Testis (tissue), 2 donors: ENCODE data around the gene ARSI.

Experiments
- POLR2A ChIP-seq: fragments of 450-650 bp; IDR thresholded peaks from one replicate; pipeline ENCODE4 v1.6.1; 2017; ENCODE audit warnings: antibody characterized with exemption, mild to moderate bottlenecking, moderate library complexity
- TF ChIP-seq, protein P1 (sequence below), 3 experiments: fragments of 450-650 bp in 2 of 3; fragments of 200-600 bp in 1 of 3; sonication (generic) in 1 of 3; IDR thresholded peaks; one replicate each; pipeline ENCODE4 v1.5.1; 2016 to 2019; ENCODE audit warnings: antibody characterized with exemption in 3 of 3, mild to moderate bottlenecking in 2 of 3, moderate library complexity in 1 of 3

DNA sequence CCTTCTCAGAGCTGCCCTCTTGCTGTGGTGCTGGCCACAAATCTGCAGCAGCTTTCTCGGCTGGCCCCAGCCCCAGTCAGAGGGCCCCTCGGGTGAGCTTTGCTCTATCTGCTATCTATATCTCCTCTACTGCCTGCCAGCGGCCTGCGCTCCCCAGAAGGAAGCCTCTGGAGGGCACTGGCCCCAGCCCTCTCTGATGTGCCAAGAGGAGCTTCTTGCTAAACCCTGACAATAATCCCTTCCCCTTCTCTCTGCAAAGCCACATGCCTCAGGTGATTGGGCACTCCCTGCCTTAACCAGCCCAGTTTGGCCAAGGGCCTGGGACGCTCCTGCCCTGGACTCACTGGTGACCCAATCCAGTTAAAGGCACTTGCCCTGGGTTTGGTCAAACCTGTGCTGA, 55.9 kb downstream of the ARSI start:
- TF ChIP-seq, protein P1, sequence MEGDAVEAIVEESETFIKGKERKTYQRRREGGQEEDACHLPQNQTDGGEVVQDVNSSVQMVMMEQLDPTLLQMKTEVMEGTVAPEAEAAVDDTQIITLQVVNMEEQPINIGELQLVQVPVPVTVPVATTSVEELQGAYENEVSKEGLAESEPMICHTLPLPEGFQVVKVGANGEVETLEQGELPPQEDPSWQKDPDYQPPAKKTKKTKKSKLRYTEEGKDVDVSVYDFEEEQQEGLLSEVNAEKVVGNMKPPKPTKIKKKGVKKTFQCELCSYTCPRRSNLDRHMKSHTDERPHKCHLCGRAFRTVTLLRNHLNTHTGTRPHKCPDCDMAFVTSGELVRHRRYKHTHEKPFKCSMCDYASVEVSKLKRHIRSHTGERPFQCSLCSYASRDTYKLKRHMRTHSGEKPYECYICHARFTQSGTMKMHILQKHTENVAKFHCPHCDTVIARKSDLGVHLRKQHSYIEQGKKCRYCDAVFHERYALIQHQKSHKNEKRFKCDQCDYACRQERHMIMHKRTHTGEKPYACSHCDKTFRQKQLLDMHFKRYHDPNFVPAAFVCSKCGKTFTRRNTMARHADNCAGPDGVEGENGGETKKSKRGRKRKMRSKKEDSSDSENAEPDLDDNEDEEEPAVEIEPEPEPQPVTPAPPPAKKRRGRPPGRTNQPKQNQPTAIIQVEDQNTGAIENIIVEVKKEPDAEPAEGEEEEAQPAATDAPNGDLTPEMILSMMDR (IDR thresholded peaks at IDR 0.05): no peak
- TF ChIP-seq POLR2A: no peak
